ENCODE data around the gene CNIH3. TPM values are rescaled to one million over a fixed set of nuclear protein-coding genes. Genes with fewer than 3 reads are reported as not detected.

CNIH3 gene
- total and polyA plus RNA-seq, 2 of the 4 experiments (the other 2 are of a cell fraction): 2.0 to 2.9 TPM

GRCh38 chr1:224681816-224682215 is 65.7 kb downstream of the CNIH3 start:
- Histone ChIP-seq H3K9me3 (ENCODE audit: control insufficient read depth, insufficient read depth, low read length) (no peaks in the 10 kb centered on the region), H3K9ac (ENCODE audit: low read depth, low read length) (no peak overlapping the region), H4K20me1 (ENCODE audit: insufficient read depth, low read length) (no peaks in the 10 kb centered on the region), H3K56ac (ENCODE audit: extremely low read depth, insufficient read depth, low read length) (no peak overlapping the region), H3K23ac (ENCODE audit: low read depth, low read length) (no peak overlapping the region), H2BK5ac (ENCODE audit: low read depth, low read length, poor library complexity, severe bottlenecking) (no peak overlapping the region), H3K14ac (replicated peaks; ENCODE audit: low read depth, low read length) (no peak overlapping the region), H3K9me1 (ENCODE audit: insufficient read depth, low read length) (no peaks in the 10 kb centered on the region), H3K79me1 (ENCODE audit: low read depth in 1 of 2, low read length in 2 of 2) (no peaks in the 10 kb centered on the region), H2BK15ac (ENCODE audit: low read depth, low read length) (no peak overlapping the region), H2AK5ac (ENCODE audit: low read depth, low read length) (no peak overlapping the region), H4K8ac (ENCODE audit: low read depth in 2 of 2, low read length in 2 of 2) (no peak overlapping the region), H2AFZ (replicated peaks; ENCODE audit: low read length, poor library complexity) (no peak overlapping the region), H3K36me3 (ENCODE audit: control insufficient read depth, insufficient read depth, low read length) (no peaks in the 10 kb centered on the region), H4K5ac (ENCODE audit: low read depth, low read length) (no peak overlapping the region), H3K4me1 (ENCODE audit: control insufficient read depth, insufficient read depth, low read length) (no peaks in the 10 kb centered on the region), H3K27me3 (ENCODE audit: control insufficient read depth, insufficient read depth, low read length) (no peaks in the 10 kb centered on the region), H3K4me2 (ENCODE audit: low read depth, low read length) (no peak overlapping the region), H2AK9ac (replicated peaks; ENCODE audit: low read depth, low read length, poor library complexity) (no peak overlapping the region), H2BK20ac (ENCODE audit: low read depth, low read length) (no peak overlapping the region), H3K4ac (ENCODE audit: low read depth, low read length) (no peak overlapping the region), H3K18ac (ENCODE audit: low read depth, low read length) (no peak overlapping the region), H3K4me3 (ENCODE audit: insufficient read depth, low read depth, low read length) (no peak overlapping the region), H3K27ac (ENCODE audit: insufficient read depth, low read length) (no peak overlapping the region), H2BK120ac (ENCODE audit: low read depth, low read length) (no peak overlapping the region), H4K91ac (ENCODE audit: insufficient read depth, low read depth, low read length) (no peak overlapping the region)
- CTCF ChIA-PET: no interaction called here
- intact Hi-C loops (cut with micrococcal nuclease) (no loop called here), in situ Hi-C loops (cut with MboI; ENCODE audit: low sequenced_read_pairs) (no loop called here), dilution Hi-C loops (cut with HindIII; ENCODE audit: low sequenced_read_pairs, unreplicated experiment) (no loop called here)
- BruUV-seq (replicated peaks): no TSS peak
- POLR2A ChIA-PET (ENCODE audit: unreplicated experiment): no interaction called here
- 68% methylated on average over 4 of the region's 6 CpGs; no CpG with 5 or more reads in 1 of the 2 experiments for WGBS, 2 experiments (ENCODE audit: extremely low coverage in 2 of 2, insufficient read length in 1 of 2)
- no peak for TF ChIP-seq CEBPB (IDR thresholded peaks at IDR 0.05; ENCODE audit: low read depth, low read length)
- TF ChIP-seq MXI1 (IDR thresholded peaks at IDR 0.05; ENCODE audit: borderline replicate concordance, low read depth, low read length): no peak
- TF ChIP-seq USF2 (IDR thresholded peaks at IDR 0.05; ENCODE audit: low read depth, low read length): no peak
- TF ChIP-seq RAD21 (IDR thresholded peaks at IDR 0.05; ENCODE audit: low read length): no peak
- no peak for TF ChIP-seq RCOR1 (IDR thresholded peaks at IDR 0.05; ENCODE audit: insufficient replicate concordance, low read length)
- TF ChIP-seq POLR2A (IDR thresholded peaks at IDR 0.05; ENCODE audit: low read depth, low read length): no peak
- TF ChIP-seq MAZ (IDR thresholded peaks at IDR 0.05; ENCODE audit: borderline replicate concordance, low read depth, low read length): no peak
- TF ChIP-seq, protein P1, sequence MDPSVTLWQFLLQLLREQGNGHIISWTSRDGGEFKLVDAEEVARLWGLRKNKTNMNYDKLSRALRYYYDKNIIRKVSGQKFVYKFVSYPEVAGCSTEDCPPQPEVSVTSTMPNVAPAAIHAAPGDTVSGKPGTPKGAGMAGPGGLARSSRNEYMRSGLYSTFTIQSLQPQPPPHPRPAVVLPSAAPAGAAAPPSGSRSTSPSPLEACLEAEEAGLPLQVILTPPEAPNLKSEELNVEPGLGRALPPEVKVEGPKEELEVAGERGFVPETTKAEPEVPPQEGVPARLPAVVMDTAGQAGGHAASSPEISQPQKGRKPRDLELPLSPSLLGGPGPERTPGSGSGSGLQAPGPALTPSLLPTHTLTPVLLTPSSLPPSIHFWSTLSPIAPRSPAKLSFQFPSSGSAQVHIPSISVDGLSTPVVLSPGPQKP (IDR thresholded peaks at IDR 0.05; ENCODE audit: borderline replicate concordance, low read depth, low read length): no peak
- TF ChIP-seq BHLHE40 (IDR thresholded peaks at IDR 0.05; ENCODE audit: low read depth, low read length): no peak
- TF ChIP-seq MAFK (IDR thresholded peaks at IDR 0.05; ENCODE audit: low read depth, low read length): no peak
- no peak for TF ChIP-seq CHD1 (IDR thresholded peaks at IDR 0.05; ENCODE audit: low read depth, low read length)
- TF ChIP-seq, protein P2, sequence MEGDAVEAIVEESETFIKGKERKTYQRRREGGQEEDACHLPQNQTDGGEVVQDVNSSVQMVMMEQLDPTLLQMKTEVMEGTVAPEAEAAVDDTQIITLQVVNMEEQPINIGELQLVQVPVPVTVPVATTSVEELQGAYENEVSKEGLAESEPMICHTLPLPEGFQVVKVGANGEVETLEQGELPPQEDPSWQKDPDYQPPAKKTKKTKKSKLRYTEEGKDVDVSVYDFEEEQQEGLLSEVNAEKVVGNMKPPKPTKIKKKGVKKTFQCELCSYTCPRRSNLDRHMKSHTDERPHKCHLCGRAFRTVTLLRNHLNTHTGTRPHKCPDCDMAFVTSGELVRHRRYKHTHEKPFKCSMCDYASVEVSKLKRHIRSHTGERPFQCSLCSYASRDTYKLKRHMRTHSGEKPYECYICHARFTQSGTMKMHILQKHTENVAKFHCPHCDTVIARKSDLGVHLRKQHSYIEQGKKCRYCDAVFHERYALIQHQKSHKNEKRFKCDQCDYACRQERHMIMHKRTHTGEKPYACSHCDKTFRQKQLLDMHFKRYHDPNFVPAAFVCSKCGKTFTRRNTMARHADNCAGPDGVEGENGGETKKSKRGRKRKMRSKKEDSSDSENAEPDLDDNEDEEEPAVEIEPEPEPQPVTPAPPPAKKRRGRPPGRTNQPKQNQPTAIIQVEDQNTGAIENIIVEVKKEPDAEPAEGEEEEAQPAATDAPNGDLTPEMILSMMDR (conservative IDR thresholded peaks at IDR 0.05; ENCODE audit: low read depth, low read length): no peak
- TF ChIP-seq NFE2L2 (IDR thresholded peaks at IDR 0.05; ENCODE audit: low read depth, low read length): no peak
- no peak for TF ChIP-seq SMC3 (IDR thresholded peaks at IDR 0.05; ENCODE audit: low read depth, low read length)
- no peak for TF ChIP-seq FOS (IDR thresholded peaks at IDR 0.05; ENCODE audit: low read depth, low read length)
- no peak for TF ChIP-seq RFX5 (IDR thresholded peaks at IDR 0.05; ENCODE audit: low read depth, low read length)
- DNase-seq: no peak
- ATAC-seq (ENCODE audit: low read depth): no peak

All from IMR-90 (cell line).